ENCODE data around the gene MCFD2. TPM values are rescaled to one million over a fixed set of nuclear protein-coding genes. Genes with fewer than 3 reads are reported as not detected.
A peak's percentile ranks its signal among the peaks of the same experiment; 100 is the strongest.

MCFD2 gene
- total RNA-seq, 1 donor from 2014 or later: 79.8 TPM

- TF ChIP-seq CTCF (conservative IDR thresholded peaks at IDR 0.05): no peak
- peaks cover 18% of the 10 kb centered on the region for H3K4me1 Mint-ChIP-seq
- DNase-seq (ENCODE audit: low read depth, low spot score): no peak
- H3K36me3 Mint-ChIP-seq (ENCODE audit: low read depth): peaks cover 4% of the 10 kb centered on the region
- peaks cover 2% of the 10 kb centered on the region for H3K9me3 Mint-ChIP-seq
- H3K4me3 Mint-ChIP-seq: no peak overlapping the region
- H3K27ac Mint-ChIP-seq (ENCODE audit: unreplicated experiment): no peak overlapping the region
- H3K27me3 Mint-ChIP-seq (ENCODE audit: low read depth): no peaks in the 10 kb centered on the region
These were observed 41.2 kb downstream of the MCFD2 start for GRCh38 chr2:46874236-46874929.

DNA sequence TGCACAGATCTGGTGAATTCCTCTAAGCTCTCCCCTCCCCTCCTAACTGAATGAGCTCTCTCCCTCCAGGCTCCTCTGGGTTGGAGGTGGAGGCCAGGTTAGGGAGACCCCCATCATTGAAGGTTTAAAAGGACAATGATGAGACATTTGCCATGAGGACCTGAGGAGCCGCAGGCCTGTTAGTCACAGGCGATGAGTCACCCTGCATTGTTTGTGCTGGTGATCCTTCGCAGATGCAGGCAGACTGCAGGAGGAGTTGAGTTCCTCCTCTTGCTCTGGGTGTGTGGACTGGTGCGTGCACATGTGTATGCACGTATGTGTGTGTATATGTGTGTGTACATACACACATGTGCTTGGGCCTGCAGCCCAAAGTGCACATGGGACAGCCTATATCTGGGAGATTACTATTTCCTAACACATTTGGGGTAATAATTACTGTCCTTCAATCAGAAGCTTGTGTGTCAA, 42.0 kb downstream of the MCFD2 start:
- no peak for DNase-seq (ENCODE audit: low read depth, low spot score)
- peaks cover 4% of the 10 kb centered on the region for H3K36me3 Mint-ChIP-seq (ENCODE audit: low read depth)
- TF ChIP-seq CTCF (conservative IDR thresholded peaks at IDR 0.05): no peak
- H3K27ac Mint-ChIP-seq (ENCODE audit: unreplicated experiment): peak overlapping the region; percentile 94
- H3K27me3 Mint-ChIP-seq (ENCODE audit: low read depth): no peaks in the 10 kb centered on the region
- H3K4me3 Mint-ChIP-seq: no peak overlapping the region
- H3K4me1 Mint-ChIP-seq: peaks cover 18% of the 10 kb centered on the region
- peaks cover 2% of the 10 kb centered on the region for H3K9me3 Mint-ChIP-seq

- H3K4me3 Mint-ChIP-seq: no peak overlapping the region
- H3K27me3 Mint-ChIP-seq (ENCODE audit: low read depth): no peaks in the 10 kb centered on the region
- TF ChIP-seq CTCF (conservative IDR thresholded peaks at IDR 0.05): no peak
- peaks cover 18% of the 10 kb centered on the region for H3K4me1 Mint-ChIP-seq
- peaks cover 4% of the 10 kb centered on the region for H3K36me3 Mint-ChIP-seq (ENCODE audit: low read depth)
- H3K27ac Mint-ChIP-seq (ENCODE audit: unreplicated experiment): peak overlapping the region; percentile 94
- DNase-seq (ENCODE audit: low read depth, low spot score): no peak
- H3K9me3 Mint-ChIP-seq: peaks cover 2% of the 10 kb centered on the region
These were observed 42.6 kb downstream of the MCFD2 start for GRCh38 chr2:46872902-46873603.

DNA sequence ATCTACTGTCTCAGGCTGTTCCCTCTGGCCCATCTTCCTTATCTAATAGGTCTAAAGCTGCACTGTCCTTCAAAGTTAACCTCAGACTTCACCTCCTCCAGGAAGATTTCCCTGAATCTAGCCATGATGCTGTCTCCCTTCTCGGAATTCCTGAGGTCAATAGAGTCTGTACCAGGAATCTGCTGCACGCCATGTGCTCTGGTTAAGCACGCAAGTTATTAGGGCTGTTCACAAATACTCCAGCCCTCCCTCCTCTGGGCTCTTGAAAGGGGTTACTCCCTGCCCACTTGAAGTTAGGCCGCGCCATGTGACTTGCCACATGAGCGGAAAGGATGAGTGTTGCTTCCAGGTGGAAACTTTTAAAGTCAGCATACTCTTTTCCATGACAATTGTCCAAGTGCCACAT, 43.6 kb downstream of the MCFD2 start:
- Mint-ChIP-seq H3K9me3 (peaks cover 2% of the 10 kb centered on the region), H3K4me3 (no peak overlapping the region), H3K36me3 (ENCODE audit: low read depth) (peaks cover 4% of the 10 kb centered on the region), H3K4me1 (peaks cover 18% of the 10 kb centered on the region), H3K27me3 (ENCODE audit: low read depth) (no peaks in the 10 kb centered on the region), H3K27ac (ENCODE audit: unreplicated experiment) (no peak overlapping the region)
- TF ChIP-seq CTCF (conservative IDR thresholded peaks at IDR 0.05): no peak
- DNase-seq (ENCODE audit: low read depth, low spot score): no peak

DNA sequence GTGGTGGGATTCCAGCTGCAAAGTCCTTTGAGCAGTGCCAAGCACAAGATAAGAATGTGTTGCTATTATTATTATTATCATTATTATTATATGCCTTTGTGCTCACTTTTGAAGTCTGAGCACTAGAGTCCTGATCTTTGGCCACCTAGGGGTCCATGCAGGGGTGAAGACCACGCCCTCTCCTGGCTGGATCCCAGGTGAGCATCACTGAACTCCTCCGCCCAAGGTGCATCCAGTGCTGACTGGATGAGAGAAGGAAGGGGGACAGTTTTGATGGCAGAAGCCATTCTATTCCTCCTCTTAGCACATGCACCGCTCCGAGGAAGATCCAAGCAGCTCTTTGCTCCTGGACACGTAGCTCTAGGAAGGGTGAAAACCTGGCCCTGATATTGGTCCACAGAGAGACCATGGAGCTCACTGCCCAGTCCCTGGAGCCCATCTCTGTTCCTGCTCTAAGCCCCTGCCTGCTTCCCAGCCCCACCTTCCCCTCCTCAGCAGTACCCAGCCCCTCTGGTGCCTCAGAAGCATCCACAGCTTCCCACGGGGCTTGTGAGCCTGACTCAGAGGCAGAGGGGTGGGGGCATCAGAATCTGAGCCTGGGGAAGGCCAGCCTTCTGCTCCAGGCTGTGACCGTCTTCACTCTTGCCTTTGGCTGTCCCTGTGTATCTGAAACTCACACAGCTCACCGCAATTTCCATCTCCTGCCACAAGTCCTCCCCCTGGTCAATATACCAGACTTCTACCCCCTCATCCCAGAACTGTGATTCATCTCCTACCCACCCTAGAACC, 45.4 kb downstream of the MCFD2 start:
- peaks cover 4% of the 10 kb centered on the region for H3K36me3 Mint-ChIP-seq (ENCODE audit: low read depth)
- no peak for DNase-seq (ENCODE audit: low read depth, low spot score)
- H3K4me3 Mint-ChIP-seq: no peak overlapping the region
- H3K27me3 Mint-ChIP-seq (ENCODE audit: low read depth): no peaks in the 10 kb centered on the region
- H3K4me1 Mint-ChIP-seq: peaks cover 14% of the 10 kb centered on the region
- H3K27ac Mint-ChIP-seq (ENCODE audit: unreplicated experiment): peak overlapping the region; percentile 27
- TF ChIP-seq CTCF (conservative IDR thresholded peaks at IDR 0.05): no peak
- H3K9me3 Mint-ChIP-seq: peaks cover 2% of the 10 kb centered on the region
